ENCODE results near the gene AQP7. TPM values are rescaled to one million over a fixed set of nuclear protein-coding genes. Genes with fewer than 3 reads are reported as not detected.
"Not testable (repeated sequence)": the region's sequence is repeated elsewhere in the genome, so short reads cannot be mapped to it uniquely, and the experiment has no call there.

The AQP7 gene
- total RNA-seq, 1 donor from 2014 or later, result 6.3 TPM

DNA sequence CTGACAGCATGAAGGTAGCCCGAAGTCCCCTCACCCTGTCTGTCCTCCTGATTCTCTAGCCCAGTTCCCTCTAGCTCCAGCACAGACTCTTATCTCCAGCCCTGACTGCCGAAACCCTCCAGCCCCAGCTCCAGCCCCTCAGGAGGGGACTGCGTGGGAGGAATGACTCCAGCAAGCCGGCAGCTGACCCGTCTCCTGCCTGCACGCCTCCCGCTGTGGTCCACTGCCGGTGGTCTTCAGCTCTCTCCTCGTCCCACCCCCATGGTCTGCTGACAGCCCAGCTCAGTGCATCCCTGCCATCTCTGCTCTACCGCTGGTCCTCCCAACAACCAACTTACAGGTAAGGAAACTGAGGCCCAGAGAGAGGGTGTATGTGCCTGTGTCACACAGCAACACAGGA lies 559 bp downstream of the AQP7 start:
- H3K36me3 ChIP-seq (ENCODE audit: control insufficient read depth in 3 of 3, insufficient read depth in 3 of 3, low read length in 3 of 3); H3K27me3 ChIP-seq (ENCODE audit: control insufficient read depth in 3 of 3, insufficient read depth in 3 of 3, low read length in 3 of 3); H3K9me3 ChIP-seq (ENCODE audit: control insufficient read depth in 3 of 3, low read length in 3 of 3): not testable (repeated sequence)
- H3K27ac ChIP-seq (ENCODE audit: low read depth, low read length), result peak overlapping the region; percentile 68
- peaks cover 6 to 38% (median 25%) of the 10 kb centered on the region in 3 donors for H3K4me1 ChIP-seq (ENCODE audit: control insufficient read depth in 3 of 3, insufficient read depth in 3 of 3, low read length in 3 of 3)
- peak overlapping the region; percentile 46 to 77 (median 63) for H3K4me3 ChIP-seq (ENCODE audit: low read length in 3 of 3)
- peak overlapping the region; percentile 57 to 87 (median 71) for H3K9ac ChIP-seq (ENCODE audit: low read depth in 1 of 3, low read length in 3 of 3)

DNA sequence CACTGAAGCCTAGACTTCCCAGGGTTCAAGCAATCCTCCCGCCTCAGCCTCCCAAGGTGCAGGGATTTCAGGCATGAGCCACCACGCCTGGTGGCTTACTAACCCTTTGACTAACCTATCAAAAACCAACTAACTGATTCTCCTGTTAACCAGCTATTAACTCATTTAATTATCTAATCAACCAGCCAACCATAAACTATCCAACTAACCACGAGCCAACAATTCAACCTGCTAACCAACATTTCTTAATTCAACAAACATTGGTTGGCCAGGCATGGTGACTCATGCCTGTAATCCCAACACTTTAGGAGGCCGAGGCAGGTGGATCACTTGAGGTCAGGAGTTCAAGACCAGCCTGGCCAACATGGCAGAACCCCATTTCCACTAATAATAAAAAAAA lies 3.3 kb downstream of the AQP7 start:
- not testable (repeated sequence) for H3K9me3 ChIP-seq (ENCODE audit: control insufficient read depth in 3 of 3, low read length in 3 of 3); H3K9ac ChIP-seq (ENCODE audit: low read depth in 1 of 3, low read length in 3 of 3); H3K27me3 ChIP-seq (ENCODE audit: control insufficient read depth in 3 of 3, insufficient read depth in 3 of 3, low read length in 3 of 3); H3K36me3 ChIP-seq (ENCODE audit: control insufficient read depth in 3 of 3, insufficient read depth in 3 of 3, low read length in 3 of 3); H3K27ac ChIP-seq (ENCODE audit: low read depth, low read length); H3K4me3 ChIP-seq (ENCODE audit: low read length in 3 of 3)
- H3K4me1 ChIP-seq (ENCODE audit: control insufficient read depth in 3 of 3, insufficient read depth in 3 of 3, low read length in 3 of 3), result peaks cover 8 to 38% (median 28%) of the 10 kb centered on the region in 3 donors

DNA sequence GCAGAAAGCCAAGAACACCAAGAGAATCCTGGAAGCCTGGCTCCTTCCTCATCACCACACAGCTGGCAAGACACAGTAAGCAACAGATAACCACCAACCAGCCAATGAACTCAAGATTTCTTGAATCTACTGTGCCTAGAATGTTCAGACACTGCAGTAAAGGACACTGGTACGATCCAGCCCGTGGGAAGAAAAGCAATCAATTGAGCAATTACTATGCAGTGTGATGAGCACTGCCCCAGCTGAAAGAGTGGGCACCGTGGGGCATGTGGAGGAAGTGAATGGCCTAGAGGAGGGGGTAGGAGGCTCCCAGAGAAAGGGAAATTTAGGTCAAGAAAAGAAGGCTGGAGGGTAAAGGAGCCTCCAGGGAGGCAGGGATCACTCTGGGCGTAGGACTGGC lies 4.6 kb downstream of the AQP7 start:
- H3K4me1 ChIP-seq (ENCODE audit: control insufficient read depth in 3 of 3, insufficient read depth in 3 of 3, low read length in 3 of 3), result peaks cover 15 to 40% (median 32%) of the 10 kb centered on the region in 3 donors
- not testable (repeated sequence) for H3K27me3 ChIP-seq (ENCODE audit: control insufficient read depth in 3 of 3, insufficient read depth in 3 of 3, low read length in 3 of 3); H3K4me3 ChIP-seq (ENCODE audit: low read length in 3 of 3); H3K9me3 ChIP-seq (ENCODE audit: control insufficient read depth in 3 of 3, low read length in 3 of 3); H3K36me3 ChIP-seq (ENCODE audit: control insufficient read depth in 3 of 3, insufficient read depth in 3 of 3, low read length in 3 of 3); H3K27ac ChIP-seq (ENCODE audit: low read depth, low read length); H3K9ac ChIP-seq (ENCODE audit: low read depth in 1 of 3, low read length in 3 of 3)

DNA sequence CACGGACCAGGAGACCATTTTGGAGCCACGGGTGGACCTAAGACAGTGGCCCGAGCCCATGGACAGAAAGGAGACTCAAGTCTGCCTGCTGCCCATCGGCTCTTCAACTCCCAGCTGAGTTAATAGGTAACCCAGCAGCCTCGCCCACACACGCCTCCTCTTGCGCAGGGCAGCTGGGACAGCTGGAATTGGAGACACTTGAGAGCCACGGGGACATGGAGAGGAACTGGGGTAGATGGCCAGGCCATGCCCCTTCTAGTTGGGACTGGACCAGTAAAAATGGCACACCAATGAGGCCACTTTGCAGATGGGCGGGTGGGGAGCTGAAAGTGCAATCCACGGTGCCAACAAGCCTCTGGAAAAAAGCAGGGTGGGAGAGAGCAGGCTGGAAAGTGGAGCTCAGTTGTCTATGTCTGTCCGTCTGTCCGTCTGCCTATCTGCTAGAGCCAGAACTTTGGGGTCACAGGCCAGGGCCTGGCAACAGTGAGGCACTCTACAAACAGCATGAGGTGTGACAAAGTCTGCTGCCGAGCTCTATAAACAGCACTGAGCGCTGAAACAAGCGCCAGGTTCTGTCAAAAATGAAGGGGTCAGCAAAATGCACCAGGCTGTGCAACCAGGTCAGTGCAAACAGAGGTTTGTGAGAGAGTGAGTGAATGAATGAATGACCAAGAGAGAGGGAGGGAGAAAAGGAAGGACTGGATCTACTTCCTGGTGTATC lies 7.0 kb downstream of the AQP7 start:
- Histone ChIP-seq H3K27ac (ENCODE audit: low read depth, low read length) (peak overlapping the region; percentile 86), H3K4me1 (ENCODE audit: control insufficient read depth in 3 of 3, insufficient read depth in 3 of 3, low read length in 3 of 3) (peaks cover 25 to 50% (median 45%) of the 10 kb centered on the region in 3 donors)
- not testable (repeated sequence) for H3K9me3 ChIP-seq (ENCODE audit: control insufficient read depth in 3 of 3, low read length in 3 of 3)

DNA sequence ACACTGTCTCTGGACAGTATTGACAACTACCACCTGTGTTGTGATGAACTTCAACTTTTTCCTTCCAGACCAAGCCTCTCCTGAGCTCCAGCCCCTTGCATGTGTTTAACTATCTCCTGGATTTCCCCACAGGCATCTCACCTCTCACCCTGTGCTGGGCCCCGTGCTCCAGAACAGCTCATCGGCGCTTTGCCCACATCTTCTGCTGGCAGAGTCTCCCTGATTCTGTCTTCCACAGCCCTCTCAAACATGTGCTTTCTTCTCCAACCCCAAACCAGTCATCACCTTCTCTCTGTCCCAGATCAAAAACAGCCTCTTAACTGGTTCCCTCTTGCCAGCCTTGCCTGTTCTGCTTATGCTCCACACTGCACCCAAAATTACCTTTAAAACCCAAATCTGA lies 8.4 kb downstream of the AQP7 start:
- not testable (repeated sequence) for H3K36me3 ChIP-seq (ENCODE audit: control insufficient read depth in 3 of 3, insufficient read depth in 3 of 3, low read length in 3 of 3); H3K9me3 ChIP-seq (ENCODE audit: control insufficient read depth in 3 of 3, low read length in 3 of 3); H3K27me3 ChIP-seq (ENCODE audit: control insufficient read depth in 3 of 3, insufficient read depth in 3 of 3, low read length in 3 of 3)
- H3K27ac ChIP-seq (ENCODE audit: low read depth, low read length), result peak overlapping the region; percentile 86
- H3K4me3 ChIP-seq (ENCODE audit: low read length in 3 of 3), result peak overlapping the region in 2 of 3 donors; percentile 2 to 49
- peaks cover 25 to 45% (median 36%) of the 10 kb centered on the region in 3 donors for H3K4me1 ChIP-seq (ENCODE audit: control insufficient read depth in 3 of 3, insufficient read depth in 3 of 3, low read length in 3 of 3)
- peak overlapping the region in 1 of 3 donors; percentile 63 for H3K9ac ChIP-seq (ENCODE audit: low read depth in 1 of 3, low read length in 3 of 3)

More for the DNA sequence above, 7.0 kb downstream of the AQP7 start:
- H3K36me3 ChIP-seq (ENCODE audit: control insufficient read depth in 3 of 3, insufficient read depth in 3 of 3, low read length in 3 of 3); H3K27me3 ChIP-seq (ENCODE audit: control insufficient read depth in 3 of 3, insufficient read depth in 3 of 3, low read length in 3 of 3): not testable (repeated sequence)
- peak overlapping the region in 1 of 3 donors; percentile 29 for H3K4me3 ChIP-seq (ENCODE audit: low read length in 3 of 3)
- peak overlapping the region in 1 of 3 donors; percentile 54 for H3K9ac ChIP-seq (ENCODE audit: low read depth in 1 of 3, low read length in 3 of 3)

DNA sequence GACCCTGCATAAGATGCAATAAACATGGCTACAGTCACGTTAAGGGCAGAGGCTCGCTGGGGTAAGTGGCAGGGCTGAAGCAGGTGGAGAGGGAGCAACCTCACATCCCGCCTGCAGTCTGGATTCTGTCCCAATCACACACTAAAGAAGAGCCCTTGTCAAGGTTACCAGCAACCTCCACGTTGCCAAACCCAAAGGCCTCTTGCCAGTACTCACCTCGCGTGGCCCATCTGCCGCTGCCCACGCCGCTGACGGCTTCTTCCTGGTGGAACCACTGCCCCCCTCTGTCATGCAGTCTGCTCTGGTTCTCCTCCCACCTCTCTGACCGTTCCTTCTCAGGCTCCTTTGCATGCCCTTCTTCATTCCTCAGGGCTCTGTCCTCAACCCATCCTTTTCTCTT lies 8.8 kb downstream of the AQP7 start:
- H3K27me3 ChIP-seq (ENCODE audit: control insufficient read depth in 3 of 3, insufficient read depth in 3 of 3, low read length in 3 of 3), result no peaks in the 10 kb centered on the region
- H3K27ac ChIP-seq (ENCODE audit: low read depth, low read length), result peak overlapping the region; percentile 86
- H3K4me3 ChIP-seq (ENCODE audit: low read length in 3 of 3), result peak overlapping the region in 2 of 3 donors; percentile 35 to 49
- peaks cover 25 to 47% (median 39%) of the 10 kb centered on the region in 3 donors for H3K4me1 ChIP-seq (ENCODE audit: control insufficient read depth in 3 of 3, insufficient read depth in 3 of 3, low read length in 3 of 3)
- no peaks in the 10 kb centered on the region for H3K36me3 ChIP-seq (ENCODE audit: control insufficient read depth in 3 of 3, insufficient read depth in 3 of 3, low read length in 3 of 3)
- H3K9me3 ChIP-seq (ENCODE audit: control insufficient read depth in 3 of 3, low read length in 3 of 3), result no peaks in the 10 kb centered on the region
- H3K9ac ChIP-seq (ENCODE audit: low read depth in 1 of 3, low read length in 3 of 3), result peak overlapping the region in 1 of 3 donors; percentile 63

DNA sequence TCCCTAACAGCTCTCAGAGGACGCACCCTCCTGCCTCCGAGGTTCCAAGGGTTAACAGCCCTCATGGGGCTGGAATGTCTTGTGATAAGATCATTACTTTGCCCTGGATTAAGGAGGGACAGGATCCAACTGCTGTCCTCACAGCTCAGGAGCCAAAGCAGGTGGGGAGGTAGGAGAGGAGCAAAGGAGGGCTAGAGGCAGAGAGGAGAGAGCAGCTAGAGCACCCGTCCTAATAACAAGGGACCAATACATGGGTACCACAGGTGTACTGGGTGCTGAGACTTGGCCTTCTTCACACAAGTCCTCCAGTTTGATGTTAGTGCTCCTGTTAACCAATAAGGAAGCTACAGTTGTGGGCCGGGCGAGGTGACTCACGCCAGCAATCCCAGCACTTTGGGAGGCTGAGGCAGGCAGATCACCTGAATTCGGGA lies 9.8 kb downstream of the AQP7 start:
- not testable (repeated sequence) for H3K36me3 ChIP-seq (ENCODE audit: control insufficient read depth in 3 of 3, insufficient read depth in 3 of 3, low read length in 3 of 3); H3K9me3 ChIP-seq (ENCODE audit: control insufficient read depth in 3 of 3, low read length in 3 of 3); H3K27me3 ChIP-seq (ENCODE audit: control insufficient read depth in 3 of 3, insufficient read depth in 3 of 3, low read length in 3 of 3)
- Histone ChIP-seq H3K4me3 (ENCODE audit: low read length in 3 of 3) (peak overlapping the region in 1 of 3 donors; percentile 24), H3K4me1 (ENCODE audit: control insufficient read depth in 3 of 3, insufficient read depth in 3 of 3, low read length in 3 of 3) (peaks cover 27 to 49% (median 46%) of the 10 kb centered on the region in 3 donors), H3K9ac (ENCODE audit: low read depth in 1 of 3, low read length in 3 of 3) (peak overlapping the region in 1 of 3 donors; percentile 72), H3K27ac (ENCODE audit: low read depth, low read length) (peak overlapping the region; percentile 86)

DNA sequence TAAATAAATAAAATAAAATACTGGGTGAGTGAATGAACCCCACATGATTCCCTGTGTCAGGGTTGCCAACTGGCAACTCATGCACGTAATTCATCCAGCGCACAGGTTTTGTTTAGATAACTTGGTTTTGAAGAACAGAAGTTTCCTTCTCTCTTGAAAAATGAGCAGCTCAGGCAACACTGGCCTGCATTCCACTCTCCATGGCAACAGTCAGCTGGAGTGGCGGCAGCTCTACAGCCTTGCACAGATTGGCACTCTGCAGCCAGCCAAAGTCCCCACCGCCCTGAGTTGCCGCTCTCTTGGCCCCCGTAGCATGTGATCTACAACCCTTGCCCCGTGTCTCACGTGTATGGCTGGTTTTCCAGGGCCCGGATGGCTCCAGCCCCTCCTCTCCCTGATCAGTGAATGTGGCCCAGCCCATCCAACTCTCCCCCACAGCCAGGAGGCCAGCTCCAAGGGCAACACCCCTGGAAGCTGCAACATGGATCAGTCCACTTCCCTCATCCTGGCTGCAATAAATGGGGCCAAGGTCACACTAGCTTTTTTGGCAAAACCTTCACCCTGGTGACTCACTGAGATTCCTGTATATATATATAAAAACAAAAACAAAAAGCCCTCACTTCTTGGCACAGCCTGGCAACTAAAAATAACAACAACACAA lies 11.1 kb downstream of the AQP7 start:
- peaks cover 27 to 49% (median 46%) of the 10 kb centered on the region in 3 donors for H3K4me1 ChIP-seq (ENCODE audit: control insufficient read depth in 3 of 3, insufficient read depth in 3 of 3, low read length in 3 of 3)
- not testable (repeated sequence) for H3K9me3 ChIP-seq (ENCODE audit: control insufficient read depth in 3 of 3, low read length in 3 of 3); H3K4me3 ChIP-seq (ENCODE audit: low read length in 3 of 3); H3K36me3 ChIP-seq (ENCODE audit: control insufficient read depth in 3 of 3, insufficient read depth in 3 of 3, low read length in 3 of 3); H3K27me3 ChIP-seq (ENCODE audit: control insufficient read depth in 3 of 3, insufficient read depth in 3 of 3, low read length in 3 of 3)
- peak overlapping the region in 2 of 3 donors; percentile 45 to 73 for H3K9ac ChIP-seq (ENCODE audit: low read depth in 1 of 3, low read length in 3 of 3)
- H3K27ac ChIP-seq (ENCODE audit: low read depth, low read length), result peak overlapping the region; percentile 86

DNA sequence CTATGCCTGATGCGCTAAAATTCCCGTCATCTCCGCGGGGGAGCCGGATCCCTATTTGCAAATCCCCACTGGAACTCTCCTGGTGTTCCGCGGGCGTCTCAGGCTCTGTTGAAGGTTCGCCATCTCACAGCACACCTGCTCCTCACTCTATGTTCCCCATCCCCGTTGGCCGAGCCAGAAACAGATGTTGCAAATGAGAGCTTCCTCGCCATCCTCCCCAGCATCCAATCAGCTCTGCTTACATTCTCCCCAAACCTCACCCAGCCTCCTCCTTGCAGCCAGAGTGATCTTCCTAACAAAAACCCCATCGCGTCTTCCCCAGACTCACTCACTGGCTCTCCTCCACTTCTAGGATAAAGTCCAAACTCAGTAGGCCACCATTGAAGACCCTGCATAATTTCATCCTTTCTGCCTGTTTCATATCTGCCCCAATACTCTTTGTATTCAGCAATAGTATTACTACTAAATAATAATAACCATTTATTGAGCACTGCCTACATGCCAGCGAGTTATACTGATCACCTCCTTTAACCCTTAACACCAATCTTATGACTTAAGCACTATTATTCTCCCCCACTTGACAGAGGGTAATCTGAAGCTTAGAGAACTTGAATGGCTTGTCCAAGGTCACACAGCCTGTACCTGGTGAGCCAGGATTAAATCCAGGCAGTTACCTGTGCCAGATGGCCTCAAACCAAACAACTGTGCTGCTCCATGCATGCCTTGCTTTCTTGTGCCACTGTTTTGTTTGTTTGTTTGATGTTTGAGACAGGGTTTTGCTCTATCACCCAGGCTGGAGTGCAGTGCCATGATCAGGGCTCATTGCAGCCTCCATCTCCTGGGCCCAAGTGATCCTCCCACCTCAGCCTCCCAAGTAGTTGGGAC lies 14.0 kb downstream of the AQP7 start:
- H3K4me1 ChIP-seq (ENCODE audit: control insufficient read depth in 3 of 3, insufficient read depth in 3 of 3, low read length in 3 of 3), result peaks cover 18 to 33% (median 33%) of the 10 kb centered on the region in 3 donors
- H3K4me3 ChIP-seq (ENCODE audit: low read length in 3 of 3), result no peak overlapping the region
- no peaks in the 10 kb centered on the region for H3K36me3 ChIP-seq (ENCODE audit: control insufficient read depth in 3 of 3, insufficient read depth in 3 of 3, low read length in 3 of 3)
- no peak overlapping the region for H3K9ac ChIP-seq (ENCODE audit: low read depth in 1 of 3, low read length in 3 of 3)
- H3K9me3 ChIP-seq (ENCODE audit: control insufficient read depth in 3 of 3, low read length in 3 of 3), result no peaks in the 10 kb centered on the region
- H3K27ac ChIP-seq (ENCODE audit: low read depth, low read length), result peak overlapping the region; percentile 16
- no peaks in the 10 kb centered on the region for H3K27me3 ChIP-seq (ENCODE audit: control insufficient read depth in 3 of 3, insufficient read depth in 3 of 3, low read length in 3 of 3)

Measured in skeletal muscle tissue (tissue), 4 donors.